Neural cell (in vitro differentiated cells): Measurements from ENCODE around the gene UBE2H. TPM values are rescaled to one million over a fixed set of nuclear protein-coding genes. Genes with fewer than 3 reads are reported as not detected.

ENCODE experiments used
- H2AFZ ChIP-seq: fragments of 200-600, 300-800 bp; sonication (generic), shearing (Covaris generic); 2 replicates; pipeline ENCODE4 v1.6.0; 2014; ENCODE audit warnings: low read depth, mild to moderate bottlenecking, antibody characterized with exemption, low read length, moderate library complexity
- H3F3A ChIP-seq: fragments of 200-600 bp; shearing (Covaris generic); 2 replicates; pipeline ENCODE4 v1.6.1; 2016; ENCODE audit warnings: mild to moderate bottlenecking, moderate library complexity, mixed read lengths, antibody characterized with exemption, low read length; ENCODE audit not compliant: insufficient read depth, poor library complexity, severe bottlenecking
- H3K27ac ChIP-seq: fragments of 200-600, 300-800 bp; sonication (generic), shearing (Covaris generic); 2 replicates; pipeline ENCODE4 v1.5.1; 2014; ENCODE audit warnings: mild to moderate bottlenecking, low read length, moderate library complexity
- H3K27me3 ChIP-seq: fragments of 300-800, 200-600 bp; sonication (generic), shearing (Covaris generic); 2 replicates; pipeline ENCODE4 v1.6.0; 2014; ENCODE audit warnings: mild to moderate bottlenecking, low read depth, low read length, moderate library complexity; ENCODE audit not compliant: insufficient read depth
- H3K36me3 ChIP-seq: fragments of 300-800, 200-600 bp; sonication (generic), shearing (Covaris generic); 2 replicates; pipeline ENCODE4 v1.5.1; 2014; ENCODE audit warnings: mild to moderate bottlenecking, antibody characterized with exemption, low read length, moderate library complexity; ENCODE audit not compliant: insufficient read depth
- H3K4me2 ChIP-seq: fragments of 300-800, 200-600 bp; sonication (generic), shearing (Covaris generic); 2 replicates; pipeline ENCODE4 v1.6.0; 2014; ENCODE audit warnings: mild to moderate bottlenecking, low read length
- H3K4me3 ChIP-seq: fragments of 300-800, 200-600 bp; sonication (generic), shearing (Covaris generic); 2 replicates; pipeline ENCODE4 v1.5.1; 2014; ENCODE audit warnings: mild to moderate bottlenecking, low read length, moderate library complexity
- H3K79me2 ChIP-seq: fragments of 200-600 bp; shearing (Covaris generic); replicated peaks from 2 replicates; pipeline ENCODE4 v1.6.0; 2014; ENCODE audit warnings: mild to moderate bottlenecking, low read length, moderate library complexity; ENCODE audit not compliant: insufficient read depth
- H3K9ac ChIP-seq: fragments of 300-800, 200-600 bp; sonication (generic), shearing (Covaris generic); 2 replicates; pipeline ENCODE4 v1.6.1; 2016; ENCODE audit warnings: mild to moderate bottlenecking, low read length, mixed read lengths
- H3K9me2 ChIP-seq: fragments of 200-600 bp; shearing (Covaris generic); 2 replicates; pipeline ENCODE4 v1.6.1; 2016; ENCODE audit warnings: mild to moderate bottlenecking, low read length, mixed read lengths; ENCODE audit not compliant: insufficient read depth
- H3K9me3 ChIP-seq: fragments of 200-600, 300-800 bp; sonication (generic), shearing (Covaris generic); 2 replicates; pipeline ENCODE4 v1.6.1; 2016; ENCODE audit warnings: mild to moderate bottlenecking, mixed run types, low read length, moderate library complexity, mixed read lengths
- H4K20me1 ChIP-seq: fragments of 200-600 bp; shearing (Covaris generic); 2 replicates; pipeline ENCODE4 v1.6.1; 2016; ENCODE audit warnings: mild to moderate bottlenecking, mixed run types; ENCODE audit not compliant: insufficient read depth
- EP300 ChIP-seq: fragments of 450-650 bp; conservative IDR thresholded peaks from 2 replicates; pipeline ENCODE4 v1.6.1; 2014; ENCODE audit warnings: antibody characterized with exemption, mild to moderate bottlenecking, moderate library complexity; ENCODE audit not compliant: poor library complexity, severe bottlenecking
- EZH2 ChIP-seq: fragments of 200-600, 300-800 bp; shearing (Covaris generic), sonication (generic); IDR thresholded peaks from 2 replicates; pipeline ENCODE4 v1.6.1; 2014; ENCODE audit warnings: antibody characterized with exemption, low read length, borderline replicate concordance, mild to moderate bottlenecking; ENCODE audit not compliant: insufficient read depth, poor library complexity, severe bottlenecking
- MXI1 ChIP-seq: fragments of 450-650 bp; conservative IDR thresholded peaks from 2 replicates; pipeline ENCODE4 v1.6.1; 2014; ENCODE audit warnings: antibody characterized with exemption, mild to moderate bottlenecking; ENCODE audit not compliant: poor library complexity, severe bottlenecking
- POLR2AphosphoS5 ChIP-seq: IDR thresholded peaks from 2 replicates; pipeline ENCODE4 v1.6.1; 2012
- RAD21 ChIP-seq: fragments of 450-650 bp; conservative IDR thresholded peaks from 2 replicates; pipeline ENCODE4 v1.6.1; 2014; ENCODE audit warnings: antibody characterized with exemption, mild to moderate bottlenecking, moderate library complexity
- SMC3 ChIP-seq: fragments of 450-650 bp; conservative IDR thresholded peaks from 2 replicates; pipeline ENCODE4 v1.6.1; 2014; ENCODE audit warnings: antibody characterized with exemption, mild to moderate bottlenecking, moderate library complexity; ENCODE audit not compliant: poor library complexity
- TAF1 ChIP-seq: IDR thresholded peaks from 2 replicates; pipeline ENCODE4 v1.6.1; 2012; ENCODE audit warnings: low read depth
- polyA plus RNA-seq: library from polyadenylated mRNA; depleted of rRNA; stranded (reverse); fragments of >200 nt; gene quantifications from 2 replicates; pipeline ENCODE4 v1.2.3, GENCODE V29; 2014
- TF ChIP-seq, protein P1 (sequence below): fragments of 450-650 bp; IDR thresholded peaks from 2 replicates; pipeline ENCODE4 v1.5.1; 2014; ENCODE audit warnings: antibody characterized with exemption, mild to moderate bottlenecking, moderate library complexity; ENCODE audit not compliant: poor library complexity, severe bottlenecking
- TF ChIP-seq, protein P2 (sequence below): IDR thresholded peaks from 2 replicates; pipeline ENCODE4 v1.6.1; 2012; ENCODE audit warnings: borderline replicate concordance

UBE2H gene
- polyA plus RNA-seq, 1 donor from 2014 or later: 96.1 TPM

DNA sequence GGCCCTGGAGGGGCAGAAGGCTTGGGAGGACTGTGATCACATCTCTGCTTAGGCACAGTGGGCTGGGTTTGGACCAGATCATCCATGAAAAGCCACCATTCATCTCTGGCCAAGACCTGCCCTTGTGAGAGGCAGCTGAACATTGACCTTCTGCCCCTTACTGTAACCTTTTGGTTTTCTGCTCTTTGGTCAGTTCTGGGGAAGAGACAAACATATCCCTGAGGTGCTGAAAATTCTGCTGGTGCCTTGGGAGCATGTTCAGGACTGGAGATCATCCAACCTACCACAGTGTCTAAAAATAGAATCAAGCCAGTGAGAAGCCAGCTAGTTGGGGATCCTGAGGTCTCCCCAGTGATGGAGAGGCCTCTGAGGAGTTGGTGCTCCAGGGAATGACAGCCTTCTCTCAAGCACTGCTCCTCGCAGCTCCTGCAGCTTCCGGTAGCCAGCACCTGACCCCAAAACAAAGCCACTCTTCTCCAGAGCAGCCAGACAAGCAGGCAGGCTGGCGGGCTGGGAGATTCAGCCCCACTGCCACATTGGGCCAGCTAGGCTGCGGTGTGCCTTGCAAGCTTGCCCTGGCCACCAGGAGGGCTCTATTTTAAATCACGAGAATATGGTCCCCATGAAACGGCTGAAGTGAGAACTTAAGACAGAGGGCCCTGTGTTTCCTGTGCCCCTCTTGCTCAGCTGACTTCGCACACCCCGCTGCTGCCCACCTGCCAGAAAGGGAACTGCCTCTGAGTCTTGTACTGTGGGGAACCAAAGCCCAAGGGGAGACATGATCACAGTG lies 37.8 kb upstream of the UBE2H start:
- no peak for TF ChIP-seq MXI1
- TF ChIP-seq EZH2: no peak
- TF ChIP-seq RAD21: no peak
- TF ChIP-seq EP300: no peak
- TF ChIP-seq, protein P1, sequence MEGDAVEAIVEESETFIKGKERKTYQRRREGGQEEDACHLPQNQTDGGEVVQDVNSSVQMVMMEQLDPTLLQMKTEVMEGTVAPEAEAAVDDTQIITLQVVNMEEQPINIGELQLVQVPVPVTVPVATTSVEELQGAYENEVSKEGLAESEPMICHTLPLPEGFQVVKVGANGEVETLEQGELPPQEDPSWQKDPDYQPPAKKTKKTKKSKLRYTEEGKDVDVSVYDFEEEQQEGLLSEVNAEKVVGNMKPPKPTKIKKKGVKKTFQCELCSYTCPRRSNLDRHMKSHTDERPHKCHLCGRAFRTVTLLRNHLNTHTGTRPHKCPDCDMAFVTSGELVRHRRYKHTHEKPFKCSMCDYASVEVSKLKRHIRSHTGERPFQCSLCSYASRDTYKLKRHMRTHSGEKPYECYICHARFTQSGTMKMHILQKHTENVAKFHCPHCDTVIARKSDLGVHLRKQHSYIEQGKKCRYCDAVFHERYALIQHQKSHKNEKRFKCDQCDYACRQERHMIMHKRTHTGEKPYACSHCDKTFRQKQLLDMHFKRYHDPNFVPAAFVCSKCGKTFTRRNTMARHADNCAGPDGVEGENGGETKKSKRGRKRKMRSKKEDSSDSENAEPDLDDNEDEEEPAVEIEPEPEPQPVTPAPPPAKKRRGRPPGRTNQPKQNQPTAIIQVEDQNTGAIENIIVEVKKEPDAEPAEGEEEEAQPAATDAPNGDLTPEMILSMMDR: no peak
- TF ChIP-seq SMC3: no peak
- no peak for TF ChIP-seq TAF1
- TF ChIP-seq POLR2AphosphoS5: no peak
- TF ChIP-seq, protein P2, sequence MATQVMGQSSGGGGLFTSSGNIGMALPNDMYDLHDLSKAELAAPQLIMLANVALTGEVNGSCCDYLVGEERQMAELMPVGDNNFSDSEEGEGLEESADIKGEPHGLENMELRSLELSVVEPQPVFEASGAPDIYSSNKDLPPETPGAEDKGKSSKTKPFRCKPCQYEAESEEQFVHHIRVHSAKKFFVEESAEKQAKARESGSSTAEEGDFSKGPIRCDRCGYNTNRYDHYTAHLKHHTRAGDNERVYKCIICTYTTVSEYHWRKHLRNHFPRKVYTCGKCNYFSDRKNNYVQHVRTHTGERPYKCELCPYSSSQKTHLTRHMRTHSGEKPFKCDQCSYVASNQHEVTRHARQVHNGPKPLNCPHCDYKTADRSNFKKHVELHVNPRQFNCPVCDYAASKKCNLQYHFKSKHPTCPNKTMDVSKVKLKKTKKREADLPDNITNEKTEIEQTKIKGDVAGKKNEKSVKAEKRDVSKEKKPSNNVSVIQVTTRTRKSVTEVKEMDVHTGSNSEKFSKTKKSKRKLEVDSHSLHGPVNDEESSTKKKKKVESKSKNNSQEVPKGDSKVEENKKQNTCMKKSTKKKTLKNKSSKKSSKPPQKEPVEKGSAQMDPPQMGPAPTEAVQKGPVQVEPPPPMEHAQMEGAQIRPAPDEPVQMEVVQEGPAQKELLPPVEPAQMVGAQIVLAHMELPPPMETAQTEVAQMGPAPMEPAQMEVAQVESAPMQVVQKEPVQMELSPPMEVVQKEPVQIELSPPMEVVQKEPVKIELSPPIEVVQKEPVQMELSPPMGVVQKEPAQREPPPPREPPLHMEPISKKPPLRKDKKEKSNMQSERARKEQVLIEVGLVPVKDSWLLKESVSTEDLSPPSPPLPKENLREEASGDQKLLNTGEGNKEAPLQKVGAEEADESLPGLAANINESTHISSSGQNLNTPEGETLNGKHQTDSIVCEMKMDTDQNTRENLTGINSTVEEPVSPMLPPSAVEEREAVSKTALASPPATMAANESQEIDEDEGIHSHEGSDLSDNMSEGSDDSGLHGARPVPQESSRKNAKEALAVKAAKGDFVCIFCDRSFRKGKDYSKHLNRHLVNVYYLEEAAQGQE: no peak
- Histone ChIP-seq H3K4me3 (no peak overlapping the region), H3K27ac (no peak overlapping the region), H3K9me3 (no peaks in the 10 kb centered on the region), H3K9ac (no peak overlapping the region), H3K27me3 (no peaks in the 10 kb centered on the region), H3F3A (no peaks in the 10 kb centered on the region), H3K9me2 (no peaks in the 10 kb centered on the region), H4K20me1 (no peaks in the 10 kb centered on the region), H3K36me3 (no peaks in the 10 kb centered on the region), H3K79me2 (no peaks in the 10 kb centered on the region), H2AFZ (no peak overlapping the region), H3K4me2 (no peak overlapping the region)

DNA sequence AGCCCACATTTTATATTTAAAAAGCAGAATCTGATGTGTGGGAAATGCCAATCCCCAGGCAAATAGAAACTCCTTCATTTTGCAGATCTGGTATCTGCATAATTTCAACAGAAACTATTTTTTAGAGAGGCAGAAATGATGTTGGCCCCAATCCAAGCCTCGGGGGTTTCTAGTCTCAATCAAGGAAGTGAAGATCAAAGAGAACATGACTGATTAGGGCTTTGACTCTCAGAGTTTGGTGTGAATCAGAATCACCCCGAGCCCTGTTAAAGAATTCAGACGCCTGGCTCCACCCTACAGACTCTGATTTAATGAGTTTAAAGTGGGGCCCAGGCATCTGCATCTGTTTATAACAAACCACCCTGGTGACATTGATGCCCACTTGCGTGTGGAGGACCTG lies 36.7 kb upstream of the UBE2H start:
- TF ChIP-seq MXI1 (no peak), EZH2 (no peak), EP300 (no peak), TAF1 (no peak), POLR2AphosphoS5 (no peak), SMC3 (no peak), RAD21 (no peak)
- TF ChIP-seq, protein P1: no peak
- TF ChIP-seq, protein P2: no peak
- H3K9me2 ChIP-seq: no peaks in the 10 kb centered on the region
- no peaks in the 10 kb centered on the region for H3K79me2 ChIP-seq
- H3K36me3 ChIP-seq: no peaks in the 10 kb centered on the region
- H3K4me3 ChIP-seq: no peak overlapping the region
- no peak overlapping the region for H3K27ac ChIP-seq
- no peak overlapping the region for H2AFZ ChIP-seq
- H3F3A ChIP-seq: no peaks in the 10 kb centered on the region
- no peak overlapping the region for H3K4me2 ChIP-seq
- H3K9me3 ChIP-seq: no peaks in the 10 kb centered on the region
- no peak overlapping the region for H3K9ac ChIP-seq
- no peaks in the 10 kb centered on the region for H4K20me1 ChIP-seq
- H3K27me3 ChIP-seq: no peaks in the 10 kb centered on the region
